ENCODE measurements around the gene ETNK1. TPM values are rescaled to one million over a fixed set of nuclear protein-coding genes. Genes with fewer than 3 reads are reported as not detected.
A peak's percentile ranks its signal among the peaks of the same experiment; 100 is the strongest.
"Not testable (repeated sequence)": the region's sequence is repeated elsewhere in the genome, so short reads cannot be mapped to it uniquely, and the experiment has no call there.

The ETNK1 gene
- polyA plus RNA-seq, 2 of the 4 experiments (the other 2 are of a cell fraction): 20.9 to 52.7 TPM

DNA sequence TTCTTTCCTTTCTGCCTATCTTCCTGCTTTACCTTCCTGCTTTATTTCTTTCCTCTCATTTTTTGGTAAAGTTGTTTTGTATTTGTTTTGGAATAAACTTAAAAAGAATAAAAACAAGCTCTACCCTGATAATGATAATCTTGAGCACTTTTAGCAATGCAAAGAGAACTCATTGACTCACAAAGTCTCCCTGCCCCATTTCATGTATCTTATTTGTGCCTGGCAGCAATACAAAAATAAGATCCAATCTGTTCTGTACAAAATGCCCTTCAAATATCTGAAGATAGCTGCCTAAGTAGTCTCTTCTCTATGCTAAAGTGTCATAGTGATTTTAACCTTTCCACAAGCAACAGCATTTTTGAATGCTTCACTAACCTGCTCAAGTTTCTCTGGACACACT is 31.1 kb upstream of the ETNK1 start:
- H3K9me3 ChIP-seq: no peaks in the 10 kb centered on the region
- FAIRE-seq (peak; percentile 46), DNase-seq (ENCODE audit: low read depth in 1 of 2, low spot score in 1 of 2) (no peak), ATAC-seq (no peak)
- H3K4me3 ChIP-seq: no peak overlapping the region
- ChIA-PET POLR2A (interaction anchor here (0.7 kb wide), 1 partner anchor 132 kb away, joined by 3 read pairs; no protein-coding TSS in a partner anchor), CTCF (interaction anchor here (1.0 kb wide), 1 partner anchor 31 kb away, joined by 3 read pairs; the partner anchor contains the start of gene ETNK1)
- H3K4me2 ChIP-seq: peak overlapping the region; percentile 36
- TF ChIP-seq SMC3 (IDR thresholded peaks at IDR 0.05) (no peak), HEYL (CRISPR knock-in tag; IDR thresholded peaks at IDR 0.05) (no peak), TP53 (CRISPR knock-in tag; IDR thresholded peaks at IDR 0.05) (no peak), CHD4 (IDR thresholded peaks at IDR 0.05; ENCODE audit: borderline replicate concordance) (no peak), KDM5A (IDR thresholded peaks at IDR 0.05) (no peak), HOXB5 (CRISPR knock-in tag; IDR thresholded peaks at IDR 0.05) (no peak), MAFK (IDR thresholded peaks at IDR 0.05; ENCODE audit: partially characterized antibody) (no peak), EHMT2 (IDR thresholded peaks at IDR 0.05; ENCODE audit: low read depth) (no peak), ZC3H11A (IDR thresholded peaks at IDR 0.05) (no peak), CBX8 (IDR thresholded peaks at IDR 0.05) (no peak), RARB (CRISPR knock-in tag; IDR thresholded peaks at IDR 0.05) (no peak)
- TF ChIP-seq, protein P1, sequence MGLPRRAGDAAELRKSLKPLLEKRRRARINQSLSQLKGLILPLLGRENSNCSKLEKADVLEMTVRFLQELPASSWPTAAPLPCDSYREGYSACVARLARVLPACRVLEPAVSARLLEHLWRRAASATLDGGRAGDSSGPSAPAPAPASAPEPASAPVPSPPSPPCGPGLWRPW (IDR thresholded peaks at IDR 0.05): no peak
- TF ChIP-seq, protein P2, sequence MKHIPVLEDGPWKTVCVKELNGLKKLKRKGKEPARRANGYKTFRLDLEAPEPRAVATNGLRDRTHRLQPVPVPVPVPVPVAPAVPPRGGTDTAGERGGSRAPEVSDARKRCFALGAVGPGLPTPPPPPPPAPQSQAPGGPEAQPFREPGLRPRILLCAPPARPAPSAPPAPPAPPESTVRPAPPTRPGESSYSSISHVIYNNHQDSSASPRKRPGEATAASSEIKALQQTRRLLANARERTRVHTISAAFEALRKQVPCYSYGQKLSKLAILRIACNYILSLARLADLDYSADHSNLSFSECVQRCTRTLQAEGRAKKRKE (CRISPR knock-in tag; IDR thresholded peaks at IDR 0.05; ENCODE audit: low read depth): no peak
- TF ChIP-seq, protein P3, sequence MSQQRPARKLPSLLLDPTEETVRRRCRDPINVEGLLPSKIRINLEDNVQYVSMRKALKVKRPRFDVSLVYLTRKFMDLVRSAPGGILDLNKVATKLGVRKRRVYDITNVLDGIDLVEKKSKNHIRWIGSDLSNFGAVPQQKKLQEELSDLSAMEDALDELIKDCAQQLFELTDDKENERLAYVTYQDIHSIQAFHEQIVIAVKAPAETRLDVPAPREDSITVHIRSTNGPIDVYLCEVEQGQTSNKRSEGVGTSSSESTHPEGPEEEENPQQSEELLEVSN (IDR thresholded peaks at IDR 0.05; ENCODE audit: borderline replicate concordance, low read depth): no peak
- TF ChIP-seq, protein P4, sequence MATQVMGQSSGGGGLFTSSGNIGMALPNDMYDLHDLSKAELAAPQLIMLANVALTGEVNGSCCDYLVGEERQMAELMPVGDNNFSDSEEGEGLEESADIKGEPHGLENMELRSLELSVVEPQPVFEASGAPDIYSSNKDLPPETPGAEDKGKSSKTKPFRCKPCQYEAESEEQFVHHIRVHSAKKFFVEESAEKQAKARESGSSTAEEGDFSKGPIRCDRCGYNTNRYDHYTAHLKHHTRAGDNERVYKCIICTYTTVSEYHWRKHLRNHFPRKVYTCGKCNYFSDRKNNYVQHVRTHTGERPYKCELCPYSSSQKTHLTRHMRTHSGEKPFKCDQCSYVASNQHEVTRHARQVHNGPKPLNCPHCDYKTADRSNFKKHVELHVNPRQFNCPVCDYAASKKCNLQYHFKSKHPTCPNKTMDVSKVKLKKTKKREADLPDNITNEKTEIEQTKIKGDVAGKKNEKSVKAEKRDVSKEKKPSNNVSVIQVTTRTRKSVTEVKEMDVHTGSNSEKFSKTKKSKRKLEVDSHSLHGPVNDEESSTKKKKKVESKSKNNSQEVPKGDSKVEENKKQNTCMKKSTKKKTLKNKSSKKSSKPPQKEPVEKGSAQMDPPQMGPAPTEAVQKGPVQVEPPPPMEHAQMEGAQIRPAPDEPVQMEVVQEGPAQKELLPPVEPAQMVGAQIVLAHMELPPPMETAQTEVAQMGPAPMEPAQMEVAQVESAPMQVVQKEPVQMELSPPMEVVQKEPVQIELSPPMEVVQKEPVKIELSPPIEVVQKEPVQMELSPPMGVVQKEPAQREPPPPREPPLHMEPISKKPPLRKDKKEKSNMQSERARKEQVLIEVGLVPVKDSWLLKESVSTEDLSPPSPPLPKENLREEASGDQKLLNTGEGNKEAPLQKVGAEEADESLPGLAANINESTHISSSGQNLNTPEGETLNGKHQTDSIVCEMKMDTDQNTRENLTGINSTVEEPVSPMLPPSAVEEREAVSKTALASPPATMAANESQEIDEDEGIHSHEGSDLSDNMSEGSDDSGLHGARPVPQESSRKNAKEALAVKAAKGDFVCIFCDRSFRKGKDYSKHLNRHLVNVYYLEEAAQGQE (IDR thresholded peaks at IDR 0.05): no peak
- peak overlapping the region; percentile 32 to 48; a peak in 4 of 6 replicates for H3K27ac ChIP-seq
- peaks cover 51% of the 10 kb centered on the region for H3K4me1 ChIP-seq

DNA sequence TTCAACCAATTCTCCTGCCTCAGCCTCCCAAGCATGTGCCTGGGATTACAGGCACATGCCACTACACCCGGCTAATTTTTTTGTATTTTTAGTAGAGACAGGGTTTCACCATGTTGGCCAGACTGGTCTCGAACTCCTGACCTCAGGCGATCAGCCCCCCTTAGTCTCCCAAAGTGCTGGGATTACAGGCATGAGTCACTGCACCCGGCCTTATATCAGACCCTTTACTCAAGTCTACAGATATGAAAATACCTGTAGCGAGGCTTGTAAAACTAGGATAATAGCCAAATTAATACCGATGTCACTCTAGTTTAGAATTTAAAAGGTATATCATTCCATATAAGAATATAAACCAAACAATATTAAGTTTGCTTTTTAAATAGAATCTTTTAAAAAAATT is 27.4 kb upstream of the ETNK1 start:
- not testable (repeated sequence) for ATAC-seq; FAIRE-seq; H3K9me3 ChIP-seq; TF ChIP-seq FOSL2 (IDR thresholded peaks at IDR 0.05)
- peak overlapping the region; percentile 19; the same call in 1 of the 3 replicates for H3K4me3 ChIP-seq
- POLR2A ChIA-PET: interaction anchor here (0.8 to 1.2 kb wide), 2 partner anchors 27 to 53 kb away, joined by 3 to 8 read pairs; partner anchors contain the start of genes C2CD5 and ETNK1
- peak overlapping the region; percentile 84 for H3K4me2 ChIP-seq
- H3K27ac ChIP-seq: peak overlapping the region; percentile 81 to 85
- 16% methylated on average over 6 of the region's 6 CpGs for WGBS (ENCODE audit: missing lambda C conversion rate)
- TF ChIP-seq FOSL2 (CRISPR knock-in tag; IDR thresholded peaks at IDR 0.05): peak; percentile 72
- peak in 1 of 2 experiments; percentile 53 for DNase-seq (ENCODE audit: low read depth in 1 of 2, low spot score in 1 of 2)
- CTCF ChIA-PET: interaction anchor here (1.8 kb wide), 1 partner anchor 53 kb away, joined by 5 read pairs; the partner anchor contains the start of gene C2CD5
- peaks cover 58% of the 10 kb centered on the region for H3K4me1 ChIP-seq
